SK-N-SH (cell line): ENCODE data around the gene CSPG5. TPM values are rescaled to one million over a fixed set of nuclear protein-coding genes. Genes with fewer than 3 reads are reported as not detected.

Experiments
- CTCF ChIA-PET: fragments of 300-600, 350-600 bp; formaldehyde crosslinking; extraction: SDS; loops from one replicate; lab custom pipeline; 2021; lab: Yijun Ruan, JAX
- POLR2A ChIA-PET: fragments of 350-600 bp; sonication (Branson Sonifier 250); formaldehyde crosslinking; extraction: SDS; loops from one replicate; lab custom pipeline; 2020; ENCODE audit warnings: antibody characterized with exemption, inconsistent platforms; lab: Yijun Ruan, JAX
- DNase-seq: peaks from one replicate; pipeline ENCODE4 v3.0.0; 2012
- H2AFZ ChIP-seq: fragments of 200-600 bp; sonication (generic); 2 replicates; pipeline ENCODE4 v1.8.1; 2016; ENCODE audit warnings: antibody characterized with exemption, mild to moderate bottlenecking, low read depth
- H3F3A ChIP-seq: fragments of 200-600 bp; sonication (generic); replicated peaks from 2 replicates; pipeline ENCODE3; 2016; ENCODE audit warnings: antibody characterized with exemption, mild to moderate bottlenecking; ENCODE audit not compliant: insufficient read depth
- H3K27ac ChIP-seq, 2 experiments: fragments of 200-500 bp in 1 of 2; fragments of 200-600 bp in 1 of 2; sonication (Bioruptor generic) in 1 of 2; sonication (generic), shearing (Covaris generic) in 1 of 2; 2 replicates each; pipeline versions ENCODE4 v1.5.1 to v1.6.1; 2014 to 2016; ENCODE audit warnings: low read depth in 2 of 2, inconsistent platforms in 1 of 2, low read length in 1 of 2, mild to moderate bottlenecking in 1 of 2, mixed read lengths in 1 of 2
- H3K27me3 ChIP-seq: fragments of 200-600 bp; sonication (generic), shearing (Covaris generic); 2 replicates; pipeline ENCODE4 v1.6.1; 2016; ENCODE audit warnings: mixed run types; ENCODE audit not compliant: insufficient read depth
- H3K36me3 ChIP-seq, 2 experiments: fragments of 200-500 bp in 1 of 2; fragments of 200-600 bp in 1 of 2; sonication (Bioruptor generic) in 1 of 2; sonication (generic) in 1 of 2; replicated peaks in 1 of 2; 2 replicates each; pipeline versions ENCODE3 to v1.5.1; 2014 to 2016; ENCODE audit warnings: low read length in 1 of 2, mild to moderate bottlenecking in 1 of 2; ENCODE audit not compliant: insufficient read depth in 2 of 2, control insufficient read depth in 1 of 2
- H3K4me1 ChIP-seq, 2 experiments: fragments of 200-500 bp in 1 of 2; fragments of 200-600 bp in 1 of 2; sonication (Bioruptor generic) in 1 of 2; sonication (generic), shearing (Covaris generic) in 1 of 2; 2 replicates each; pipeline versions ENCODE4 v1.5.1 to v1.6.1; 2014 to 2016; ENCODE audit warnings: low read depth in 1 of 2, low read length in 1 of 2, mixed run types in 1 of 2; ENCODE audit not compliant: insufficient read depth in 2 of 2, control insufficient read depth in 1 of 2
- H3K4me2 ChIP-seq: fragments of 200-600 bp; sonication (generic), shearing (Covaris generic); 2 replicates; pipeline ENCODE4 v1.6.1; 2017; ENCODE audit warnings: mixed run types
- H3K4me3 ChIP-seq, 2 experiments: fragments of 200-500 bp in 1 of 2; fragments of 200-600 bp in 1 of 2; sonication (Bioruptor generic) in 1 of 2; sonication (generic), shearing (Covaris generic) in 1 of 2; 2 replicates each; pipeline versions ENCODE4 v1.5.1 to v1.8.1; 2014 to 2016; ENCODE audit warnings: low read depth in 2 of 2, inconsistent platforms in 1 of 2, low read length in 1 of 2, mild to moderate bottlenecking in 1 of 2, mixed read lengths in 1 of 2, moderate library complexity in 1 of 2
- H3K79me2 ChIP-seq: fragments of 200-600 bp; sonication (generic); 2 replicates; pipeline ENCODE4 v1.8.1; 2017; ENCODE audit warnings: mild to moderate bottlenecking; ENCODE audit not compliant: insufficient read depth
- H3K9ac ChIP-seq: fragments of 200-600 bp; sonication (generic); 2 replicates; pipeline ENCODE4 v1.6.1; 2017; ENCODE audit warnings: mixed run types
- H3K9me2 ChIP-seq: fragments of 200-600 bp; sonication (generic); 2 replicates; pipeline ENCODE4 v1.6.1; 2017; ENCODE audit warnings: mixed run types
- H3K9me3 ChIP-seq: fragments of 200-600 bp; sonication (generic); 2 replicates; pipeline ENCODE4 v1.6.1; 2017; ENCODE audit warnings: mixed run types, mild to moderate bottlenecking, moderate library complexity
- H4K20me1 ChIP-seq: fragments of 200-600 bp; sonication (generic); 2 replicates; pipeline ENCODE4 v1.6.1; 2017; ENCODE audit warnings: mild to moderate bottlenecking, mixed run types; ENCODE audit not compliant: insufficient read depth
- EP300 ChIP-seq, 2 experiments: IDR thresholded peaks; 2 replicates each; pipeline versions ENCODE4 v1.4.0 to v1.6.1; 2012; ENCODE audit warnings: borderline replicate concordance in 1 of 2, low read depth in 1 of 2, low read length in 1 of 2
- FOXM1 ChIP-seq: IDR thresholded peaks from 2 replicates; pipeline ENCODE4 v1.4.0; 2012; ENCODE audit warnings: low read depth, mild to moderate bottlenecking
- GATA2 ChIP-seq: sonication (generic); formaldehyde crosslinking; IDR thresholded peaks from 2 replicates; pipeline ENCODE4 v1.5.0; 2020; ENCODE audit warnings: mild to moderate bottlenecking, missing genetic modification reagents
- JUND ChIP-seq: IDR thresholded peaks from 2 replicates; pipeline ENCODE4 v1.4.0; 2012
- NFIC ChIP-seq: IDR thresholded peaks from 2 replicates; pipeline ENCODE4 v1.4.0; 2012; ENCODE audit warnings: borderline replicate concordance
- RFX5 ChIP-seq: IDR thresholded peaks from 2 replicates; pipeline ENCODE4 v1.6.1; 2012; ENCODE audit warnings: mild to moderate bottlenecking, improper control_type of control experiment, low read length
- SIN3A ChIP-seq: IDR thresholded peaks from 2 replicates; pipeline ENCODE4 v1.6.1; 2012; ENCODE audit warnings: low read depth, mild to moderate bottlenecking, low read length, moderate library complexity, borderline replicate concordance
- SMC3 ChIP-seq: IDR thresholded peaks from 2 replicates; pipeline ENCODE4 v1.6.1; 2012; ENCODE audit warnings: low read depth, low read length, improper control_type of control experiment
- TEAD4 ChIP-seq: IDR thresholded peaks from 2 replicates; pipeline ENCODE4 v1.4.0; 2012; ENCODE audit warnings: mild to moderate bottlenecking, borderline replicate concordance; ENCODE audit not compliant: insufficient read depth
- WGBS: methylation state at CpG from one replicate; pipeline ENCODE4 v1.1.6; 2017; ENCODE audit warnings: low lambda C conversion rate; 5-methylcytosine and 5-hydroxymethylcytosine counted together
- polyA plus RNA-seq, 3 experiments: library from polyadenylated mRNA; depleted of rRNA; stranded (reverse); fragments of >200 nt; gene quantifications; 2 replicates each; pipeline ENCODE4 v1.2.3, GENCODE V29; 2012
- TF ChIP-seq, protein P1 (sequence below): IDR thresholded peaks from 2 replicates; pipeline ENCODE4 v1.6.1; 2012; ENCODE audit warnings: mild to moderate bottlenecking, low read depth, low read length, moderate library complexity
- TF ChIP-seq, protein P2 (sequence below): IDR thresholded peaks from 2 replicates; pipeline ENCODE4 v1.4.0; 2012; ENCODE audit warnings: low read depth, borderline replicate concordance
- TF ChIP-seq, protein P3 (sequence below): fragments of 200-600 bp; sonication (generic); IDR thresholded peaks from 2 replicates; pipeline ENCODE4 v1.6.1; 2017; ENCODE audit warnings: antibody characterized with exemption, mild to moderate bottlenecking, moderate library complexity
- TF ChIP-seq, protein P4 (sequence below): fragments of 150-350 bp; IDR thresholded peaks from 2 replicates; pipeline ENCODE4 v1.6.1; 2016; ENCODE audit warnings: mild to moderate bottlenecking, low read depth, low read length

CSPG5 gene
- polyA plus RNA-seq, 1 of the 3 experiments (the other 2 are of a cell fraction), result 0.58 TPM

DNA sequence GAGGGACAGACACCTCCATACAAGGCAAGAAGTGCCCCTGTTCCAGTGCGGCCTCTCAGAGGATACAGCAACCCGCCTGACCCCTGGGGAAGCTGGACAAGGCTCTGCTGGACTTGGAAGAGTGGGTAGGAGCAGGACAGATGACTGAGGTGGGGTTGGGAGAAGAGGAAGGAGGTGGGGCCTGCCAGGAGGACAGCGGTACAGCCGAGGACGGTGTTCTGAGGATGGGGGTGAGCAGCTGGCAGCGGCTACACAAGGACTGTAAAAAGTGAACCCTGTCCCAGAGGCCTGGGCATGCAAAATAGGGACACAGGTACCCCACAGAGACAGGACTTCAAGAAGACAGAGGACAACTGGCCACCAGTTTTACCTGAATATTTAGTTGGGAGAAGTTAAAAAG, 41.7 kb downstream of the CSPG5 start (continued):
- TF ChIP-seq, protein P1, sequence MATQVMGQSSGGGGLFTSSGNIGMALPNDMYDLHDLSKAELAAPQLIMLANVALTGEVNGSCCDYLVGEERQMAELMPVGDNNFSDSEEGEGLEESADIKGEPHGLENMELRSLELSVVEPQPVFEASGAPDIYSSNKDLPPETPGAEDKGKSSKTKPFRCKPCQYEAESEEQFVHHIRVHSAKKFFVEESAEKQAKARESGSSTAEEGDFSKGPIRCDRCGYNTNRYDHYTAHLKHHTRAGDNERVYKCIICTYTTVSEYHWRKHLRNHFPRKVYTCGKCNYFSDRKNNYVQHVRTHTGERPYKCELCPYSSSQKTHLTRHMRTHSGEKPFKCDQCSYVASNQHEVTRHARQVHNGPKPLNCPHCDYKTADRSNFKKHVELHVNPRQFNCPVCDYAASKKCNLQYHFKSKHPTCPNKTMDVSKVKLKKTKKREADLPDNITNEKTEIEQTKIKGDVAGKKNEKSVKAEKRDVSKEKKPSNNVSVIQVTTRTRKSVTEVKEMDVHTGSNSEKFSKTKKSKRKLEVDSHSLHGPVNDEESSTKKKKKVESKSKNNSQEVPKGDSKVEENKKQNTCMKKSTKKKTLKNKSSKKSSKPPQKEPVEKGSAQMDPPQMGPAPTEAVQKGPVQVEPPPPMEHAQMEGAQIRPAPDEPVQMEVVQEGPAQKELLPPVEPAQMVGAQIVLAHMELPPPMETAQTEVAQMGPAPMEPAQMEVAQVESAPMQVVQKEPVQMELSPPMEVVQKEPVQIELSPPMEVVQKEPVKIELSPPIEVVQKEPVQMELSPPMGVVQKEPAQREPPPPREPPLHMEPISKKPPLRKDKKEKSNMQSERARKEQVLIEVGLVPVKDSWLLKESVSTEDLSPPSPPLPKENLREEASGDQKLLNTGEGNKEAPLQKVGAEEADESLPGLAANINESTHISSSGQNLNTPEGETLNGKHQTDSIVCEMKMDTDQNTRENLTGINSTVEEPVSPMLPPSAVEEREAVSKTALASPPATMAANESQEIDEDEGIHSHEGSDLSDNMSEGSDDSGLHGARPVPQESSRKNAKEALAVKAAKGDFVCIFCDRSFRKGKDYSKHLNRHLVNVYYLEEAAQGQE, result no peak

DNA sequence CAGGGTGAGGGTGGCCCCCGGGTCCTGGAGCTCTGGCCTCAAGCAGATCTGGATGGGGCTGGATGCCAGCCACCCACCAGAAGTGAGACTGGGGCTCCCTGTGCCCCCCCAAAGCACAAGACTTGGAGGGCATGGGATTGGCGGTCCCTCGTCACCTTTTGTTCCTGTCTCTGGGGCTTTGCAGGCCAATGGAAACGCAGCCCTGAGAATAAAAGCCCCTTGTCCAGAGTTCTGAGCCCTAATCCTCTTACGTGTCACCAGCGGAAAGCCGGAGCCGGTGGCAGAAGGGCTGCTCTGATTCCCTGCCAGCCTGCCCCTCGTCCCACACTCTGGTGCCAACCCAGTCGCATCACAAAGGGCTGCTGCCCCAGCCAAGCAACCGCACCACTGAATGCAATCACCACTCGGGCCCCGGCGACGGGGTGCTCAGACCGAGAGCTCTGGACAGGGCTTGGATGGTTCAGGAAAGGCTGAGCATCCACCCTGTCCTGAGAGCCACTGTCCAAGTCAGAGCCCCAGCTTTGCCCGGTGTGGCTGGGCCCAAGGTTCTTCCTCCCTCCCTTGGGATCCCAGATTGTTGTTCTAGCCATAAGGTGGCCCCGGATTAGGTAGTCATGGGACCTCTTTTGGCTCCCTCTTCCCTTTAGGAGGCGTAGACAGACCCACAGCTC, 42.3 kb downstream of the CSPG5 start:
- POLR2A ChIA-PET, result no interaction called here
- TF ChIP-seq TEAD4 (no peak), EP300 (IDR thresholded peaks at IDR 0.05; ENCODE audit: borderline replicate concordance in 1 of 2, low read depth in 1 of 2, low read length in 1 of 2) (no peak), GATA2 (CRISPR knock-in tag) (no peak), JUND (no peak), NFIC (no peak), SIN3A (no peak), SMC3 (no peak), FOXM1 (no peak), RFX5 (no peak)
- TF ChIP-seq, protein P2, sequence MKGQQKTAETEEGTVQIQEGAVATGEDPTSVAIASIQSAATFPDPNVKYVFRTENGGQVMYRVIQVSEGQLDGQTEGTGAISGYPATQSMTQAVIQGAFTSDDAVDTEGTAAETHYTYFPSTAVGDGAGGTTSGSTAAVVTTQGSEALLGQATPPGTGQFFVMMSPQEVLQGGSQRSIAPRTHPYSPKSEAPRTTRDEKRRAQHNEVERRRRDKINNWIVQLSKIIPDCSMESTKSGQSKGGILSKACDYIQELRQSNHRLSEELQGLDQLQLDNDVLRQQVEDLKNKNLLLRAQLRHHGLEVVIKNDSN, result no peak
- TF ChIP-seq, protein P3, sequence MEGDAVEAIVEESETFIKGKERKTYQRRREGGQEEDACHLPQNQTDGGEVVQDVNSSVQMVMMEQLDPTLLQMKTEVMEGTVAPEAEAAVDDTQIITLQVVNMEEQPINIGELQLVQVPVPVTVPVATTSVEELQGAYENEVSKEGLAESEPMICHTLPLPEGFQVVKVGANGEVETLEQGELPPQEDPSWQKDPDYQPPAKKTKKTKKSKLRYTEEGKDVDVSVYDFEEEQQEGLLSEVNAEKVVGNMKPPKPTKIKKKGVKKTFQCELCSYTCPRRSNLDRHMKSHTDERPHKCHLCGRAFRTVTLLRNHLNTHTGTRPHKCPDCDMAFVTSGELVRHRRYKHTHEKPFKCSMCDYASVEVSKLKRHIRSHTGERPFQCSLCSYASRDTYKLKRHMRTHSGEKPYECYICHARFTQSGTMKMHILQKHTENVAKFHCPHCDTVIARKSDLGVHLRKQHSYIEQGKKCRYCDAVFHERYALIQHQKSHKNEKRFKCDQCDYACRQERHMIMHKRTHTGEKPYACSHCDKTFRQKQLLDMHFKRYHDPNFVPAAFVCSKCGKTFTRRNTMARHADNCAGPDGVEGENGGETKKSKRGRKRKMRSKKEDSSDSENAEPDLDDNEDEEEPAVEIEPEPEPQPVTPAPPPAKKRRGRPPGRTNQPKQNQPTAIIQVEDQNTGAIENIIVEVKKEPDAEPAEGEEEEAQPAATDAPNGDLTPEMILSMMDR, result no peak
- TF ChIP-seq, protein P4, sequence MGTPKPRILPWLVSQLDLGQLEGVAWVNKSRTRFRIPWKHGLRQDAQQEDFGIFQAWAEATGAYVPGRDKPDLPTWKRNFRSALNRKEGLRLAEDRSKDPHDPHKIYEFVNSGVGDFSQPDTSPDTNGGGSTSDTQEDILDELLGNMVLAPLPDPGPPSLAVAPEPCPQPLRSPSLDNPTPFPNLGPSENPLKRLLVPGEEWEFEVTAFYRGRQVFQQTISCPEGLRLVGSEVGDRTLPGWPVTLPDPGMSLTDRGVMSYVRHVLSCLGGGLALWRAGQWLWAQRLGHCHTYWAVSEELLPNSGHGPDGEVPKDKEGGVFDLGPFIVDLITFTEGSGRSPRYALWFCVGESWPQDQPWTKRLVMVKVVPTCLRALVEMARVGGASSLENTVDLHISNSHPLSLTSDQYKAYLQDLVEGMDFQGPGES, result no peak
- DNase-seq, result no peak
- no peak overlapping the region for H2AFZ ChIP-seq
- H3K4me1 ChIP-seq, result no peaks in the 10 kb centered on the region
- CTCF ChIA-PET, result interaction anchor here (0.5 to 1.1 kb wide), 3 partner anchors 12 to 593 kb away, joined by 3 to 4 read pairs (median 4); no protein-coding TSS in a partner anchor
- H3K4me2 ChIP-seq, result no peak overlapping the region
- no peaks in the 10 kb centered on the region for H3F3A ChIP-seq
- no peaks in the 10 kb centered on the region for H3K36me3 ChIP-seq
- H4K20me1 ChIP-seq, result no peaks in the 10 kb centered on the region
- H3K9me2 ChIP-seq, result no peaks in the 10 kb centered on the region
- no peaks in the 10 kb centered on the region for H3K79me2 ChIP-seq
- no peak overlapping the region for H3K9ac ChIP-seq
- H3K4me3 ChIP-seq, result no peak overlapping the region
- H3K27ac ChIP-seq, result no peak overlapping the region
- H3K9me3 ChIP-seq, result no peaks in the 10 kb centered on the region
- 74% methylated on average over 3 of the region's 19 CpGs for WGBS
- no peaks in the 10 kb centered on the region for H3K27me3 ChIP-seq
